Central memory CD4-positive, alpha-beta T cell (primary cell): ENCODE results near the gene MXRA5.
"Not testable (repeated sequence)": the region's sequence is repeated elsewhere in the genome, so short reads cannot be mapped to it uniquely, and the experiment has no call there.

Experiments used
- DNase-seq: peaks from one replicate; pipeline ENCODE4 v3.0.0; 2022
- total RNA-seq, 3 experiments: gene quantifications; one replicate each; lab custom pipeline; 2026; lab: John Stamatoyannopoulos, UW

Gene MXRA5, protein sequence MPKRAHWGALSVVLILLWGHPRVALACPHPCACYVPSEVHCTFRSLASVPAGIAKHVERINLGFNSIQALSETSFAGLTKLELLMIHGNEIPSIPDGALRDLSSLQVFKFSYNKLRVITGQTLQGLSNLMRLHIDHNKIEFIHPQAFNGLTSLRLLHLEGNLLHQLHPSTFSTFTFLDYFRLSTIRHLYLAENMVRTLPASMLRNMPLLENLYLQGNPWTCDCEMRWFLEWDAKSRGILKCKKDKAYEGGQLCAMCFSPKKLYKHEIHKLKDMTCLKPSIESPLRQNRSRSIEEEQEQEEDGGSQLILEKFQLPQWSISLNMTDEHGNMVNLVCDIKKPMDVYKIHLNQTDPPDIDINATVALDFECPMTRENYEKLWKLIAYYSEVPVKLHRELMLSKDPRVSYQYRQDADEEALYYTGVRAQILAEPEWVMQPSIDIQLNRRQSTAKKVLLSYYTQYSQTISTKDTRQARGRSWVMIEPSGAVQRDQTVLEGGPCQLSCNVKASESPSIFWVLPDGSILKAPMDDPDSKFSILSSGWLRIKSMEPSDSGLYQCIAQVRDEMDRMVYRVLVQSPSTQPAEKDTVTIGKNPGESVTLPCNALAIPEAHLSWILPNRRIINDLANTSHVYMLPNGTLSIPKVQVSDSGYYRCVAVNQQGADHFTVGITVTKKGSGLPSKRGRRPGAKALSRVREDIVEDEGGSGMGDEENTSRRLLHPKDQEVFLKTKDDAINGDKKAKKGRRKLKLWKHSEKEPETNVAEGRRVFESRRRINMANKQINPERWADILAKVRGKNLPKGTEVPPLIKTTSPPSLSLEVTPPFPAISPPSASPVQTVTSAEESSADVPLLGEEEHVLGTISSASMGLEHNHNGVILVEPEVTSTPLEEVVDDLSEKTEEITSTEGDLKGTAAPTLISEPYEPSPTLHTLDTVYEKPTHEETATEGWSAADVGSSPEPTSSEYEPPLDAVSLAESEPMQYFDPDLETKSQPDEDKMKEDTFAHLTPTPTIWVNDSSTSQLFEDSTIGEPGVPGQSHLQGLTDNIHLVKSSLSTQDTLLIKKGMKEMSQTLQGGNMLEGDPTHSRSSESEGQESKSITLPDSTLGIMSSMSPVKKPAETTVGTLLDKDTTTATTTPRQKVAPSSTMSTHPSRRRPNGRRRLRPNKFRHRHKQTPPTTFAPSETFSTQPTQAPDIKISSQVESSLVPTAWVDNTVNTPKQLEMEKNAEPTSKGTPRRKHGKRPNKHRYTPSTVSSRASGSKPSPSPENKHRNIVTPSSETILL (N-terminal part only)
- total RNA-seq, result 0 reads per million in 3 experiments

DNA sequence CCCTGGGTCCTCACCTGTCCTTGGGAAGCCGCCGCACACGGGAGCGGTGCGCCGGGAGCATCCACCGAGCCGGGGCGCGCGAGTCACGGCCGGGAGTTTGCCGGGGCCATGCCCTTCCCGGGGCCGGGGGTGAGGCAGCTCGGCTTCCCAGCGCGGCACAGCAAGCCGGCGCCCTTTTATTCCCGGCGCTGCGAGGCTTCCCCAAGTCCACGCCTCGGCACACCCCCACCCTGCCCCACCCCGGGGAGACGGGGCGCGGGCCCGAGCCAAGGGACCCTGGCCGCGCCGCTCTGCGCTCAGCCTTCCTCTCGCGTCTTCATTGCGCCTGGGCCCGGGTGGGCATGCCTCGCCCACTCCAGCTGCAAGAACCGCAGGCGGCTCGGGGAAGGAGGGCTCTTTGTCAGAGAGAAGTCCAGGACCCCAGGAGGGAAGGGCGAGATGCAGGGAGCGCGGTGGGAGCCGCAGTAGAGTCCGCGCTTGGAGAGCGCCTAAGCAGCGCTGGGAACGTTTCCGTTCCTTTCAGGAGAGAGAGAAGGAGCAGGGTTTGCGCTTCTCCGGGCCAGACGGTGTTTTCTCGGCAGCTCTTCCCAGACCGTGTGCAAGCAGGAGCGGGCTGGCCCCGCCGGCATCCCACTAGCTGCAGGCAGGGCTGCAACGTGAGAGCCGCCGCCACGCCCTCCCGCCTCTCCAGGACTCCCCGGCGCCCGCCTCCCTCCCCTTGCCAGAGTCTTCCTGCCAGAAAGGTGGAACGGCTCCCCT lies at the start of gene MXRA5:
Gene MXRA5, minus strand, starts transcription at position 152 of the 759 bp plus-strand sequence. CDS start 2,819 bp downstream, outside the sequence.
- DNase-seq, result no peak

DNA sequence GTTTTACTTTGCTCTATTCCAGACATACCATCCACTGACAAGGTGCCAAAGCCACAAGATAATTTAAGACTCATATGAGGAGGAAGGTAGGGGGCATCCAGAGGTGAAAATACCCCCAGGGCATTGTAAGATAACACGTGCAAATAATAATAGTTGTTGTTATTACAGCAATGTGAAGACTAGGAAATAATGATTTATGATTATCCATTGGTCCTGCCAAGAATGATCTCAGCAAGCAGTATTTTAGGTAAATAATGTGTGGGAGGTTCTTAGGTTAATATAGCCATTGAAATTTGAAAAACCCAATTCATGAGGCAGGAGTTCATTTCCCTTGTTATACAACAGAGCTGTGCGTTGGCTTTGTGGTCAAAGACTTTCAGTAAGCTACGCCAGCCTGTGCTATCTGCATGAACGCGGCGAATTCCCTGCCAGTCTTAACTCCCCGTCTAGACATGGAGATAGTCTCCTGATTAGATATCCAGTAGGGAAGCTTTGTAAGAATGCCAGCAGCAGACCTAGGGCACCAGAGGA lies 47.2 kb upstream of the MXRA5 start:
- no peak for DNase-seq

DNA sequence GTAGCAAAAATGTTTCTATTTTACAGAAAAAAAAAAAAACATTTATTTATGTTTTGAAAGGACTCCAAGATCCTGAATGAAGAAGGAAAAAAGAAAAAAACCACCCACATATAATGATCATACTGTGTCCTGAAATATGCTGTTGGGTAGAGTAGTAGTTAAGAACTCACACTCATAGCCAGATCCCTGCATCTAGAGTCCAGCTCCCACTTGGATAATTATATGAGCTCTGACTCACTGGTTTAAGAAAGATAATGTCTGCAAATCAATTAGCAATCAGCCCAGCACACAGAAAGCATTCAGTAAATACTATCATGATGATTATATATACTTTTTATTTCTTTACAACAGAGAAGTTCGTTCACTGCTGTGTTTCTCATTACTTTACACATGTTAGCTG lies 46.7 kb upstream of the MXRA5 start:
- DNase-seq, result no peak

DNA sequence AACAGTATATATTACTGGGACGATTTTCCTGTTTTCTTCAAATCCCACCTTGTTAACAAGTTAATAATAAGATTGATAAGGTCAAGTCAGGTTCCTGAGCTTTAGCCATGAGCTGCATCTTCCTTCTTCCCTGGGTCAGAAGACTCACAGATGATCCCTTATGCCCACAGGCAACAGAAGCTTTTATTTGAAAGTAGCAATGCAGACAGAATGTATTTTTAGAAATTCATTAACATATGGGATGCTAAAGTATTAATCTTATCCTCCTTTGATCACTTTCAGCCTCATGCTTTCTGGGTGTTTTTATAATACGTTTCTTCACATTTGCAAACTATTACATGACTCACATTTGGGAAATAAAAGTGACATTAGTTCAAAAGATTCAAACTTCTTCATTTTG lies 42.0 kb upstream of the MXRA5 start:
- no peak for DNase-seq

DNA sequence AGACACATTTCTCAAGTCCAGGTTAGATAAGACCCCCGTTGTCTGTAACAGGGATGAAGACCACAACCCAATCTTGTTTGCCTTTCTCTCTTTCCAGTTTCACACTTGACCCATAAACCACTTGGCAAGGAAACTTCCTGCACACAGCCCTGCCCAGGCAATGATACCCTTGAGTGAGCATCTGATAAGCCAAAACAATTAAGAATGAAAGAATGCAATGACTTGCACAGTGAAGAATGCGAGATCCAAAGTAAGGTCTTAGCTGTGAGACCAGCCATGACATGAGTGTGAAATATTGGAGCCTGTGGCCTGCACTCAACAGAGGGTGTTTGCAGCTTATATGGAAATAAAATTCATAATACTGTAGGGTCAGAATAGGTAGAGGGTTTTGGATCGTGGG lies 37.9 kb upstream of the MXRA5 start:
- no peak for DNase-seq

DNA sequence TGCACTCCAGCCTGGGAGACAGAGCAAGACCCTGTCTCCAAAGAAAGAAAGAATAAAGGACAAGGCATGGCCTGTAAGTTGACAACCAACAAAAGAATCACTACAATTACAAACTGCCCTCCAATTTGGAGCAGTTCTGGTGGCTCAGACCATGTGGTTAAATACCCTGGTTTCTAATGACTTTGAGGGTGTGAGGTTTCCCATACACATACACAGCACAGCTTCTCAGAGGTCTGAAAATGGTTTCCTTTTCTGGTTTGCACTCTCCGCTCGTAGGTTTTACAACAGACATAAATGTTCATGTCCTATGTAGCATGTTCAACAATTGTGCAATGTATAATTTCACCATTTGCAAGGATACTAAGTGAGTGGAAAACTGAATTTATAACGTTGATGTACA lies 34.2 kb upstream of the MXRA5 start:
- DNase-seq, result no peak

DNA sequence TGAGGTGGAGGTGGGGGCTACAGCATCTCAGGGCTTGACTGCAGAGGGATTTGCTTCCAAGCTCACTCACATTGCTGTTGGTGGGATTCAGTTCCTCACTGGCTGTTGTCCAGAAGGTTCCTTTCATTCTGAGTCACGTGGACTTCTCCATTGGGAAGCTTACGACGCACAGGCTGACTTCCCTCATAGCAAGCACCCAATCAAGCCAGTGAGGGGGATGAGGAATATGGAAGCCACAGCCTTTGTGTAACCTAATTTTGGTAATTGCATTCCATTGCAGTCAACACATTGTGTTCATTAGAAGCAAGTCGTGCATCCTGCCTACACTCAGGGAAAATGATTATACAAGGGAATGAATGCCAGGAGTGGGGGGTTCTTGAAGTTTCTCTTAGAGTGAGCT lies 32.7 kb upstream of the MXRA5 start:
- DNase-seq, result no peak

DNA sequence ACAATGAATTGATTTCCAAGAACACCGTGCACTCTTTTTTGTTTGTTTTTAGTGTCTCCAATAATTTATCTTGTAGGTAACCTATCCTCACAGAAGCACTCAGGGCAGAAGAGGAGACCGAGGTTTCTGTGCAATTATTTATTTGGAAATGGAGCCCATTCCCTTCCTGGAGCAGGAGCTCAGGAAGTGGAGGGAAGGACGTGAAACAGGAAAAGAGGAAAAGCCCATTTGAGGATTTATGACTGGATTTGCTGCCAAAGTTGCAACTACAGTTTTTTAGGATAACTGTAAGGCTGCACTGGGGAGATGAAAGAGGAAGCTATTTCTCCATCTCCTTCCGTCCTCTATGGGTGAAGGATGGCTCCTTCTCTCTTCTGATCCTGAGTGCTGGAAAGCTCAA lies 31.7 kb upstream of the MXRA5 start:
- no peak for DNase-seq

DNA sequence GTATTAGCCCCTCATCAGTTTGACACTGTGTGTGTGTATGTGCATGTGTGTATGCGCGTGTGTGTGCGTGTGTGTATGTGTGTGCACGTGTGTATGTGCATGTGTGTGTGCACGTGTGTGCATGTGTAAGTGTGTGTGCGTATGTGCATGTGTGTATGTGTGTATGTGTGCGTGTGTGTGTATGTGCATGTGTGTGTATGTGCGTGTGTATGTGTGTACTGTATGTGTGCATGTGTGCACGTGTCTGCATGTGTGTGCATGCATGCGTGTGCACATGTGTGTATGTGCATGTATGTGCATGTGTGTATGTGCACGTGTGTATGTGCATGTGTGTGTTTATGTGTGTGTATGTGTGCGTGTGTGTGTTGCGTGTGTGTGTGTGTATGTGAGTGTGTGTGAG lies 31.1 kb upstream of the MXRA5 start:
- DNase-seq, result no peak

DNA sequence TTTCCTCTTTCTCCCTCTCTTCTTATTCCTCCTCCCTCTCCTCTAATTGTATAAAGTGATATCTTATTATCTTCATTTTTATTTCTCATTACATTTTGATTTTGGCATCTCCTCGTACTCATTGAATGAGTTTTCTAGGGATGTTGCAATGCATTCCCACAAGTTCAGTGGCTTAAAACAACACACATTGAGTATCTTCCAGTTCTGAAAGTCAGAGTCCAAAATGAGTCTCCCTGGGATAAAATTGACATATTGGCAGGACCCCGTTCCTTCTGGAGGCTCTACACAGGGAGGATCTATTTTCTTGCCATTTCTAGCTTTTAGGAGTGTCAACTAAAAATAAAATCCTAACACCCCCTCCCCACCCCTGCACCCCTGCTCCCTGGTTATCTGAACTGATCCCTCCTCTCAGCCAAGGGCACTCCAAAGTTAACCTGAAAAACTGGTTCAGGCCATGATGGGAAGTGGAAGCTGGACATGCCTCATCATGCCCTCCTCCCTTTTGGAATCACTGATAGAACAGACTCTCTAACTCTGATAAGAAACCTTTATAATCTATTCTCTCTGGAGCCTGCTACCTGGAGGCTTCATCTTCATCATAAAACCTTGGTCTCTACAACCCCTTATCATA lies 29.5 kb upstream of the MXRA5 start:
- not testable (repeated sequence) for DNase-seq

DNA sequence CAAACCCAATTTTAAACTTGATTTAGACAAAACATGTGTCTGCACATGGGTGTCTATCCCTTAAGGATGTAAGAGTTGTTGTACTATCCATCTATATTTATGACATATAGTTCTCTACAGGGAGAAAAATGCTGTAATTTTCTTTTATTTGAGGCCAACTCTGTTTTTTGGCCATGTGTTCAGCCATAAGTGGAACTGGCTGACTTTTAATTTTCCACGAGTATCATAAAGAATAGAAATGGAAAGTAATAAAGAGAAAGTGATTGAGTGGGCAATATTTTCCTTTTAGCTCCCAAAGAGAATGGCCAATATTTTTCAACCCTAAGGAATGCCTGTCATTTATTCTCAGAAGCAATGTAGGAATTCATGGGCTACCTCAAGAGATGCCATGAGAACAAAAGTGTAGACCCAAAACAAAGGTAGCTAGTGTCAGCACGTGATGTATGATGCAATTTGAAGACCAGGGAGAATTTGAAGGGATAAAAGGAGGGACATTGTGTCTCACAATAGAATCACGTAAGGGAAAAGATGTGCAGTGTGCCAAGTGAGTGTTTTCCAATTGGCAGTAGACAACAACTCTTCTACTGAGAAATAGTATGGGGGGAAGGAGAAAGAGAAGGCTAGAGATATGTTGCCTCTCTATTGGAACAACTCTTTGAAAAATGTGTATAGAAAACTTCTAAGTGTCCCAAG lies 27.8 kb upstream of the MXRA5 start:
- DNase-seq, result no peak

DNA sequence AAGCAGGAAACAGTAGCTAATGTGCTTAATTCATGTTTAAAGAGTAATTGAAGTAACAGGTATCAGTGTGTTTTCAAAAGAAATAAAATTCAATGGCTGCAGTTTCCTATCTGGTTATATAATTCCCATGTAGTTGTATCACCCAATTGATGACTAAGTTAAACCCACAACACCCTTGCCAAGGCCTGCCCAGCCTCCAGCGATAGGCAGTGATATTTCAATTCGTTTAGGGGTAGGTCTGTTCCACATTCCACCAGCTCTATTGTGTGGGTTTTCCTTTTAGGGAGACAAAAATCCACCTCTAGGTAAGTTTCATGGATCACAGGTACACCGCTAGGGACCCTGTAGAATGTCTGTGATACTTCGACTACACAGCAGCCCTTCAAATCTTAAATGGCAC lies 24.7 kb upstream of the MXRA5 start:
- no peak for DNase-seq

DNA sequence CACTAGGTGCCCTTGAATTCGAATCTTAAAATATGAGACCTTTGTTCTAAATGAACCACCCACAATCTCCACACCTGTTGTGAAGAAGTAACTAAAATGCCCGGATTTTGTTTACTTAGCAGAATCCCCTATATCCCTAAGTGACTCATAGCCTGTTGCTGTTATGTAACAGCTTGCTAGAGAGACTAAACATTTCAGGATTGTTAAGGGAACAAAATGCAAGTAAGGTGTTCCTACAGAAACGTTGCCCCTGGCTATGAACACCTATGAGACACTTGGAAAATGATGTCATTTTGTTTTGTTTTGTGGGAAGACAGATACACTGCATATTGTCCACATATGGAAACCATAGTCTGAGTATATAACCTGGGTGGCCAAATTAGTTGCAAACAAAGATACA lies 24.2 kb upstream of the MXRA5 start:
- DNase-seq, result no peak

DNA sequence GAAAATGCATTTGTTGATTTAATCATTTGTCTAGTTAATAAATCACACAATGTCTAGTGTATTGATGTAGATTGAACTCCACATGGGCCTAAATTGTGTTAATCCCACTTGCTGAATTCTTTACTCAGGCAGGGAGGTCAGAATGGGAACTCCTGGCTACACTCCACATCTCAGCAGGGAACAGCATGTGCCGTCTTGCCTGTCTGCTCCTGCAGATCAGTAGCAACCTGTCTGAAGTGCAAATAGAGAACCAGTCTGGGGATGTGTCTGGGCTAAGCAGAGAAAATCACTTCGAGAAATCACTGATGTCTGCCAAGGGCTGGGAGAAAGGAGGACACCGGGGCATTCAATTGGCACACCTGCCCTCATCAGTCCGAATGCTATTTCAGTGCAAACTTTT lies 16.5 kb upstream of the MXRA5 start:
- DNase-seq, result no peak

DNA sequence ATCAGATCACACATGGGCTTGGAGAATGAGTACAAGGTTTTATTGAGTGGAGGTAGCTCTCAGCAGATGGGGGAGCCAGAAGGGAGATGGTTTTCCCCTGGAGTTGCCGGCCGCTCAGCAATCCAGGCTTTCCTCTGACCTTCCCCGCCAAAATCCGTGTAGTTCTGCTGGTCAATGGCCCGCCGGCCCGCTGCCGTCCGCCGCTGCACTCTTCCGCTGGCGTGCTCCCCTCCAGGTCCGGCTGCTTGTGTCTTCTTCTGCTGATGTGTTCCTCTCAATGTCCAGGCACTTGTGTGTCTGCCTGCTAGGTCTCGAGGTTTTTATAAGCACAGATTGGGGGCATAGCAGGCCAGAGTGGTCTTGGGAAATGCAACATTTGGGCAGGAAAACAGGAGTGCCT lies 14.4 kb upstream of the MXRA5 start:
- DNase-seq, result no peak

DNA sequence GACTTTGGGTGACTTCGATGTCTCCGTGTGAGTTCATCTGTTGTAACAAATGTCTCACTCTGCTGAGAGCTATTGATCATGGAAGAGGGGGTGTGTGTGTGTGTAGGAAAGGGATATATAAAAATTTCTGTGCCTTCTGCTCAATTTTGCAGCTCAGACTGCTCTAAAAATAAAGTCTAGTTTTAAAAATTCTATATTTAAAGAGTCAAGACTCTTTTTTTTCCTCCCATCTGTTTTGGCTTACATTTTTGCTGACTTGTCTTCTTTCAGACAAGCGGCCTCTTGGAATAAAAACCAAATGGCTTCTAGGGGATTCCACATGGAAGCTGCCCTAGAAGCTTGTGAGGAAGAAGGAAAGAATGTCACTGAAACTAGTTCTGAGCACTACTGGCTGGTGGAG lies 6.3 kb upstream of the MXRA5 start:
- DNase-seq, result not testable (repeated sequence)

DNA sequence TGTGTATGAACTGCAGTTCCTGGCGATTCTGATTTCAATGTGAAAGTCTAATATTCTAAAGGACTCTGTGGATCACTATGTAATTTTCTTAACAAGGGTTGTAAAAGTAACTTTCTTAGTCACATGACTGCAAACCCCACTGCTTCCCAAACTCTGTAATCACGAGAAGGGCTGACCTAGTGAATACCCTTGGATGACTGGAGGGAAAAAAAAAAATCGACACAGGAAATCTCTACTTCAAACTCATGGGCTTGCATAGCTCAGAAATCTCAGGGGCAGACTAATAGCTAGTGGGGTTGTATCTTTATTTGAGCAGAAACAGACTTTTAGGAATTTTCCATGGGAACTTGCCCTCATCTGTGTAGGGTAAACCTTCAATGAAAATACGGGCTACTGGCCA lies 4.8 kb upstream of the MXRA5 start:
- no peak for DNase-seq

DNA sequence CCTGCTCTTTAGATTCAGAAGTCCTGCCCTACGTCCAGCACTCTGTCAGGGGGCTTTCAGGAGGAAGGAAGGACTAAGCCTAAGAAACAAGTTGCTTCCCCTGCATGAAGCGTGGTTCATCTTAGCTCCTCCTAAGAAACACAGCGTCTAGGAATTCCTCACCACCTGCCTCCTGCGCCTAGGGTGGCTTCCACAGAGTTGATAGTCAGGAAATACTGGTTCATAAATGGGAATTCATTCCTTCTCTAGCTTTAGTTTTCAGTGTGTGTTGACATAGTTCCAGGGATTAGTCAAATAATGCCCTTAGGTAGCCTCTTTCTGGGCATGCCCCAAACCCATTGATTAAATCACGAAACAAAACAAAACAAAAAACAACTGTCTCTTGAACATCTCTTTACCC lies 1.7 kb upstream of the MXRA5 start:
- DNase-seq, result no peak

DNA sequence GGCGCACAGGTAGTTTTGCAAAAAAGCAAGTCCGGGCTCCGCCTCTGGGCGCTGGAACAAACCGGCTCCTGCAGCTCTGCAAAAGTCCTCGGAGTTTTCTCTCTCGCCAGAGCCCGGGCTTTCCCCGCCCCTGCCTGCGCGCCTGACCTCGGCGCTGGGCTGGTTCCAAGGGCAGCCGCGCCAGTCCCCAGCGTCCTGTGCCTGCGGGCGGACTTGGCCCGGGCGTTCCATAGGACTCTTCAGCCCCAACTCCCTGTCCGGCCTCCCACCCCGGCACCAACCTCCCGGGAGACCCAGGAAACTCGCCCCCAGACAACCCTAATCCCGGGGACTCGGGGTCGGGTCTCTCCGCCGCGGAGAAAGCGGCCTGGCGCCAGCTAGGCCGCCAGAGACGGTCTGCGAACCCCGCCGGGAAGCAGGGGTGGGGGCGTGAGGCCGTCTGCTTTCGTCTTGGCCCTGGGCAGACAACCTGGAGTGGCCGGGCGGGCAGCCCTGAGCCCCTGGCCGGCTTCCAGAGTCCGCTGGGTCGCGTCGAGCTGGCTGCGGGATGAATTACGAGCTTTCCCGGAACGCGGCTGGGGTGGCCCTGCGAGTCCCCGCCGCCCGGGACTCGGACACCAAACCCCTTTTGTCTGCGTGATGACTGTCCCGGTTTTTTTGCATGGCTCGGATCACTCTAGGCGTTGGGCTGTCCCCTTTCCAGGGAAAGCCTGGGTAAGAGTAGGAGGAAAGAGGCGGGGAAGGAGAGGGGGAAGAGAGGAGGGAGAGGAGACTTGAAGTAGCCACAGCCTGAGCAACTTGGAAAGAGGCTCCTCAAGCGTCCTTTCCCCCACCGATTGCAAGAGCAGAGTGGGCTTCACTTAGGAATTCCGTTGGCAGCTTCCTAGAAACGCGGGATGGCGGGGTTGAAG lies 916 bp downstream of the MXRA5 start:
- DNase-seq, result no peak

DNA sequence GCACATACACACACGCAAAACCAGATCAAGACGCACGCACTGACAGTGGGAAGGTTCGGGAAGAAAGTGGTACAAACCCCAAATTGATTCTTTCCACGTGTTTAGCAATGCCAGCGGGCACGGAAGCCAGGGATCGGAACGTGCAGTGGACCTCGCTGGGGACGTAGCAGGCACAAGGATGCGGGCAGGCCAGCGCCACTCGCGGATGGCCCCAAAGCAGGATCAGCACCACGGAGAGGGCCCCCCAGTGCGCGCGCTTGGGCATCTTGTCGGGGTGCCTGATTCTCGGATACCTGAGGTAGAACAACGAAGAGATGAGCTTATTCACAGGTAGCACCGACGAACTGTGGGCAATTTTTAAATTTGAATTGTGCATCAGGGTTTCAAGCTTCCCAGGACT lies 2.9 kb downstream of the MXRA5 start:
- DNase-seq, result not testable (repeated sequence)
